HS-5 (cell line): ENCODE data around the gene HSPA1A.

Experiments used
- DNase-seq: peaks from one replicate; pipeline ENCODE4 v3.0.0-alpha.2; 2012; ENCODE audit warnings: low read depth

Gene HSPA1A

GRCh38 chr6:31865205-31866118 lies 50.1 kb downstream of the HSPA1A start:
- no peak for DNase-seq
